Lung (tissue), 12 donors: Measurements from ENCODE around the gene POLR2E. TPM values are rescaled to one million over a fixed set of nuclear protein-coding genes. Genes with fewer than 3 reads are reported as not detected.
A peak's percentile ranks its signal among the peaks of the same experiment; 100 is the strongest.

Experiments
- ATAC-seq: fragments of 200-7000 bp; cut with Tn5 transposase; one replicate; pipeline ENCODE4 v1.9.1; 2020; ENCODE audit warnings: moderate number of reproducible peaks; ENCODE audit not compliant: insufficient read depth, low FRiP score
- DNase-seq, 3 donors: peaks; one replicate each; pipeline ENCODE4 v3.0.0-alpha.2; 2013 to 2017
- H3K27ac ChIP-seq, 2 donors: one replicate each; pipeline ENCODE4 v1.5.1; 2013; ENCODE audit warnings: mild to moderate bottlenecking in 2 of 2, moderate library complexity in 2 of 2, control low read depth in 1 of 2, inconsistent platforms in 1 of 2, low read depth in 1 of 2, low read length in 1 of 2
- H3K27me3 ChIP-seq, 3 donors: one replicate each; pipeline ENCODE4 v1.5.1; 2013; ENCODE audit warnings: low read length in 2 of 3; ENCODE audit not compliant: control insufficient read depth in 3 of 3, insufficient read depth in 3 of 3
- H3K36me3 ChIP-seq, 4 donors: one replicate each; pipeline ENCODE4 v1.5.1; 2013; ENCODE audit warnings: low read length in 4 of 4, mild to moderate bottlenecking in 1 of 4, moderate library complexity in 1 of 4; ENCODE audit not compliant: control insufficient read depth in 4 of 4, insufficient read depth in 4 of 4
- H3K4me1 ChIP-seq, 5 donors: one replicate each; pipeline ENCODE4 v1.5.1; 2013; ENCODE audit warnings: low read length in 5 of 5, mild to moderate bottlenecking in 2 of 5, moderate library complexity in 1 of 5; ENCODE audit not compliant: control insufficient read depth in 5 of 5, insufficient read depth in 5 of 5
- H3K4me3 ChIP-seq: one replicate; pipeline ENCODE4 v1.5.1; 2013; ENCODE audit warnings: mild to moderate bottlenecking, control low read depth, moderate library complexity
- H3K9ac ChIP-seq, 2 donors: one replicate each; pipeline ENCODE4 v1.5.1; 2013; ENCODE audit warnings: low read length in 2 of 2, control low read depth in 1 of 2; ENCODE audit not compliant: insufficient read depth in 1 of 2
- H3K9me3 ChIP-seq, 4 donors: one replicate each; pipeline ENCODE4 v1.5.1; 2013; ENCODE audit warnings: low read length in 3 of 4, mild to moderate bottlenecking in 1 of 4, moderate library complexity in 1 of 4; ENCODE audit not compliant: control insufficient read depth in 4 of 4, insufficient read depth in 3 of 4
- WGBS, 2 donors: extraction: QIAGEN DNeasy Blood & Tissue Kit; methylation state at CpG; one replicate each; pipeline ENCODE4 v1.1.7; 2013; 5-methylcytosine and 5-hydroxymethylcytosine counted together
- polyA plus RNA-seq, 2 donors: library from polyadenylated mRNA; stranded (reverse); fragments of 200-250 nt; gene quantifications; one replicate each; pipeline ENCODE4 v1.2.1, GENCODE V29; 2013
- total RNA-seq, 2 donors: library from RNA; depleted of rRNA in 1 of 2; stranded (reverse); fragments of >200 nt in 1 of 2; gene quantifications; one replicate each; pipeline ENCODE4 v1.2.1, GENCODE V29; 2014 to 2021
- TF ChIP-seq, protein P1 (sequence below): IDR thresholded peaks from 2 replicates; pipeline ENCODE4 v1.5.1; 2012; ENCODE audit warnings: mild to moderate bottlenecking; ENCODE audit errors: control extremely low read depth, extremely low read depth
- donor health status: control.
- donor health status: control.
- donor health status: Bipolar disorder and iron deficiency.
- donor health status: healthy.
- donor health status: DM: yes; HTN: yes; CAD: no.

The POLR2E gene
- total and polyA plus RNA-seq, 4 donors, result 78.4 to 196 (median 154) TPM

DNA sequence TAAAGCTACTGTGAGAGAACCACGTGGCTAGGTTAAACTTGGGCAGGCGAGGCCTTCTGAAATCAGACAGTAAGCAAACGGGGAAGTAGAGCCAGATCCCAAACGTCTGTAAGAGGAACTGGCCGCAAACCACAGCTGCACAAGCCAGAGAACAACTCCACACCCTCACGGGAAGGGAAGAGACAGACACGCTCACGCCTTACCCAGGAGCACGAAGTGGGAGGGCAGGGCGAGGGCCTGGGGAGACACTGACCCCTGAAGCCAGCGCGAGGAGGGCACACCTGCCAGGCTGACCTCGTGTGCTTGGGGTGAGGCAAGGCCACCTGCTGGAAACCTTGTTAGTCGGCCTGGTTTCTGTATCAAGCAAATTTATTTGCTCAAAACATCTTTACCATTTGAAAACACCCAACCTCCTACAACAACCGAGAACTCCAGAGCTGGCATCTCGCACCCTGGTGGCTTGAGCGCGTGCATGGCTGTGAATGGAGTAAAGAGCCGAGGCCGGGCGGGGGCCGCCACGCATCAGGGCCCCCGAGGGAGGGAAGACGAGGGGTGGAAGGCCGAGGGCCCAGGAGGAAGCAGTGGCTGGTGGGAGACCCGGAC is 7.3 kb downstream of the POLR2E start:
- ATAC-seq, result peak; percentile 33
- peak overlapping the region in 1 of 2 donors; percentile 67 for H3K27ac ChIP-seq
- H3K27me3 ChIP-seq, result no peaks in the 10 kb centered on the region
- 35 to 52% methylated on average over 27 of the region's 27 CpGs for WGBS, 2 donors
- no peaks in the 10 kb centered on the region for H3K9me3 ChIP-seq
- H3K4me3 ChIP-seq, result no peak overlapping the region
- DNase-seq, result no peak
- TF ChIP-seq, protein P1, sequence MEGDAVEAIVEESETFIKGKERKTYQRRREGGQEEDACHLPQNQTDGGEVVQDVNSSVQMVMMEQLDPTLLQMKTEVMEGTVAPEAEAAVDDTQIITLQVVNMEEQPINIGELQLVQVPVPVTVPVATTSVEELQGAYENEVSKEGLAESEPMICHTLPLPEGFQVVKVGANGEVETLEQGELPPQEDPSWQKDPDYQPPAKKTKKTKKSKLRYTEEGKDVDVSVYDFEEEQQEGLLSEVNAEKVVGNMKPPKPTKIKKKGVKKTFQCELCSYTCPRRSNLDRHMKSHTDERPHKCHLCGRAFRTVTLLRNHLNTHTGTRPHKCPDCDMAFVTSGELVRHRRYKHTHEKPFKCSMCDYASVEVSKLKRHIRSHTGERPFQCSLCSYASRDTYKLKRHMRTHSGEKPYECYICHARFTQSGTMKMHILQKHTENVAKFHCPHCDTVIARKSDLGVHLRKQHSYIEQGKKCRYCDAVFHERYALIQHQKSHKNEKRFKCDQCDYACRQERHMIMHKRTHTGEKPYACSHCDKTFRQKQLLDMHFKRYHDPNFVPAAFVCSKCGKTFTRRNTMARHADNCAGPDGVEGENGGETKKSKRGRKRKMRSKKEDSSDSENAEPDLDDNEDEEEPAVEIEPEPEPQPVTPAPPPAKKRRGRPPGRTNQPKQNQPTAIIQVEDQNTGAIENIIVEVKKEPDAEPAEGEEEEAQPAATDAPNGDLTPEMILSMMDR, result no peak
- peaks cover 0 to 81% (median 5%) of the 10 kb centered on the region in 4 donors for H3K36me3 ChIP-seq
- H3K9ac ChIP-seq, result no peak overlapping the region
- H3K4me1 ChIP-seq, result peaks cover 0 to 1% (median 0%) of the 10 kb centered on the region in 5 donors

- ATAC-seq (no peak), DNase-seq (no peak)
- Histone ChIP-seq H3K4me3 (no peak overlapping the region), H3K27ac (no peak overlapping the region), H3K36me3 (peaks cover 0 to 80% (median 2%) of the 10 kb centered on the region in 4 donors), H3K27me3 (no peaks in the 10 kb centered on the region), H3K9ac (no peak overlapping the region), H3K4me1 (peaks cover 0 to 10% (median 0%) of the 10 kb centered on the region in 5 donors), H3K9me3 (no peaks in the 10 kb centered on the region)
- 77 to 82% methylated on average over 21 of the region's 21 CpGs for WGBS, 2 donors
- TF ChIP-seq, protein P1, result no peak
Measured at GRCh38 chr19:1086613-1087012, 8.6 kb downstream of the POLR2E start.

DNA sequence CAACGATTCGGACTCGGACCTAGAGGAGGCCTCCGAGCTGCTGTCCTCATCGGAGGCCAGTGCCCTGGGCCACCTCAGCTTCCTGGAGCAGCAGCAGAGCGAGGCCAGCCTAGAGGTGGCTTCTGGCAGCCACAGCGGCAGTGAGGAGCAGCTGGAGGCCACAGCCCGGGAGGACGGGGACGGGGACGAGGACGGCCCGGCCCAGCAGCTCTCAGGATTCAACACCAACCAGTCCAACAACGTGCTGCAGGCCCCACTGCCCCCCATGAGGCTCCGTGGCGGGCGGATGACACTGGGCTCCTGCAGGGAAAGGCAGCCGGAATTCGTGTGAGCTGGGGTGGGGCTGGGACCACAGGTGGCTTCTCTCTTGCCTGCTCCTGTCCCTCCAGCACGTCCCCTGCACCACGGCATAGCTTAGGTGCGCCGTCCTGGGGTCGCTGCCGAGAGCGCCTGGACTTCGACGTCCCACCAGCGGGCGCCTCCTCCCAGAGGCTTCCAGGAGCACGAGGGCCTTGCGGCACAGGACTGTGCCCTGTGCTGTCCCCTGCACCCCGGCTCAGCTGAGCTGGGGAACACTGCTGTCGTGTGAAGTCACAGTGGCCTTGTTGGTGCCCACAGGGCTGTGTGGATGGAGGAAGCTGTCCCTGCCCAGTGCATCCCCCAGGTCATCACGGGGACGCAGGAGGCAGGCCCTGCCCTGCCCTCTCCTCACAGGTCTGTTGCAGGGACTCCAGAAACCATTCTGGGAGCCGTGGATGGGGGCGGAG is 9.3 kb downstream of the POLR2E start:
- 80 to 88% methylated on average over 32 to 38 of the region's 38 CpGs for WGBS, 2 donors
- H3K27ac ChIP-seq, result no peak overlapping the region

More for the DNA sequence above, 9.3 kb downstream of the POLR2E start:
- Histone ChIP-seq H3K4me3 (no peak overlapping the region), H3K9me3 (no peaks in the 10 kb centered on the region), H3K27me3 (no peaks in the 10 kb centered on the region), H3K4me1 (peaks cover 0 to 12% (median 0%) of the 10 kb centered on the region in 5 donors), H3K36me3 (peaks cover 0 to 79% (median 2%) of the 10 kb centered on the region in 4 donors), H3K9ac (no peak overlapping the region)
- TF ChIP-seq, protein P1, result no peak
- no peak for DNase-seq
- ATAC-seq, result no peak
